Heart left ventricle (tissue), 16 donors: Measurements from ENCODE around the gene MYDGF. TPM values are rescaled to one million over a fixed set of nuclear protein-coding genes. Genes with fewer than 3 reads are reported as not detected.

Experiments used
- ATAC-seq, 4 donors: fragments of 200-7000 bp; cut with Tn5 transposase; one replicate each; pipeline ENCODE4 v1.9.1; 2020 to 2022; ENCODE audit warnings: moderate library complexity in 4 of 4, mild to moderate bottlenecking in 3 of 4, moderate number of reproducible peaks in 1 of 4
- DNase-seq, 5 donors: peaks; one replicate each; pipeline ENCODE4 v3.0.0-alpha.2; 2020
- H3K27ac ChIP-seq, 12 donors: fragments of 200-600 bp; sonication (generic) in 4 of 12; one replicate each; pipeline versions ENCODE4 v1.5.0 to v1.8.0; 2016 to 2022; ENCODE audit warnings: mild to moderate bottlenecking in 2 of 12
- H3K27me3 ChIP-seq, 9 donors: fragments of 200-600 bp; sonication (generic) in 2 of 9; one replicate each; pipeline versions ENCODE4 v1.5.1 to v1.8.0; 2016 to 2022; ENCODE audit warnings: mild to moderate bottlenecking in 3 of 9
- H3K36me3 ChIP-seq, 9 donors: fragments of 200-600 bp; sonication (generic) in 2 of 9; one replicate each; pipeline versions ENCODE4 v1.5.0 to v1.8.0; 2018 to 2022; ENCODE audit warnings: mild to moderate bottlenecking in 2 of 9
- H3K4me1 ChIP-seq, 12 donors: fragments of 200-600 bp; sonication (generic) in 4 of 12; one replicate each; pipeline versions ENCODE4 v1.5.0 to v1.8.0; 2016 to 2022; ENCODE audit warnings: mild to moderate bottlenecking in 3 of 12
- H3K4me3 ChIP-seq, 12 donors: fragments of 200-600 bp; sonication (generic) in 4 of 12; one replicate each; pipeline versions ENCODE4 v1.5.0 to v1.8.0; 2017 to 2022; ENCODE audit warnings: mild to moderate bottlenecking in 9 of 12, moderate library complexity in 4 of 12
- H3K9me3 ChIP-seq, 12 donors: fragments of 200-600 bp; sonication (generic) in 4 of 12; one replicate each; pipeline versions ENCODE4 v1.5.0 to v1.8.0; 2016 to 2022; ENCODE audit warnings: mild to moderate bottlenecking in 1 of 12
- POLR2A ChIP-seq, 2 donors: fragments of 450-650 bp; IDR thresholded peaks; one replicate each; pipeline ENCODE4 v1.6.1; 2017; ENCODE audit warnings: antibody characterized with exemption in 2 of 2, mild to moderate bottlenecking in 2 of 2, moderate library complexity in 2 of 2
- WGBS, 4 donors: extraction: QIAGEN DNeasy Blood & Tissue Kit in 2 of 4; methylation state at CpG; one replicate each; pipeline versions ENCODE4 v1.1.5 to v1.1.7; 2013 to 2018; 5-methylcytosine and 5-hydroxymethylcytosine counted together
- intact Hi-C, 10 donors: fragments of 100-400 bp; cut with DNase I; formaldehyde crosslinking; loops; one replicate each; pipeline versions ENCODE4 v1.11.1 to v1.14.2; 2022
- polyA plus RNA-seq, 2 donors: library from polyadenylated mRNA; stranded (reverse); fragments of 200-250 nt; gene quantifications; one replicate each; pipeline ENCODE4 v1.2.3, GENCODE V29; 2013
- total RNA-seq, 9 donors: library from RNA; depleted of rRNA in 2 of 9; stranded (reverse); fragments of >200 nt in 2 of 9; fragmentation: NEBNext Ultra II Directional in 3 of 9; extraction: Animal tissue kit (Norgen Biotek cat#: 25700) in 3 of 9; gene quantifications; one replicate each; pipeline versions ENCODE4 v1.1.0 to v1.2.4, GENCODE V29; 2016 to 2023
- TF ChIP-seq, protein P1 (sequence below), 12 donors: fragments of 200-600 bp; sonication (generic) in 4 of 12; IDR thresholded peaks; one replicate each; pipeline versions ENCODE4 v1.5.0 to v1.8.0; 2018 to 2022; ENCODE audit warnings: antibody characterized with exemption in 12 of 12, mild to moderate bottlenecking in 5 of 12
- donor health status: ischemic (EF 13 %, LVEDD 7.1; RV severe dilation, severe dysfunction).
- donor health status: healthy with polysubstance abuse.
- donor health status: DM: no; HTN: yes; CAD: no.
- donor health status: DM: no; HTN: no; CAD: no.
- donor health status: ischemic (EF 25% LVEDD 6.9; RV normal size, moderate dysfunction).
- donor health status: ischemic (EF 25% LVEDD 5.7; RV mildly dilated, moderate dysfunction).
- donor health status: healthy.
- donor health status: DM: yes; HTN: yes; CAD: no.
- donor health status: ischemic (EF 35%, LVEDD 5.7; RV mildly dilated, moderate dysfunction).
- donor health status: nonischemic (EF 11% LVEDD 7.7; RV severe dilation, severe dysfunction).
- donor health status: DM: yes; HTN: yes; CAD: no.
- donor health status: PGD.
- donor health status: ischemic (EF 29% LVEDD 5.4; RV normal size, mild dysfunction).
- donor health status: nonischemic (EF 23%, LVEDD 6.1; RV moderate dilation, normal function).

Gene MYDGF
- total and polyA plus RNA-seq, 11 donors = 19.1 to 201 (median 25.8) TPM

DNA sequence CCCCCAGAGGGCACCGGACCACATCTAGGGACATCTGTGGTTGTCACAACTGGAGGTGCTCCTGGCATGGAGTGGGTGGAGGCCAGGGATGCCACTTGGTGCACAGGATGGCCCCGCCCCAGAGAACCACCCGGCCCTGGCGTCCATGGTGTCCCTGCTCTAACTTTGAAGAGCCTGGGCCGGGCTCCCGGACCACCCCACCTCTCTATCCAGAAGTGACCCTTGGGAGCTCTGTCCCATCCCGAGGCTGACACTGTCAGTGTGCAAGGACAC, 22.9 kb upstream of the MYDGF start:
- ATAC-seq (no peak), DNase-seq (no peak)
- WGBS, 4 donors = 86 to 93% (median 89%) methylated on average over 2 to 7 of the region's 7 CpGs
- peak overlapping the region in 1 of 12 donors; percentile 69 for H3K27ac ChIP-seq
- H3K9me3 ChIP-seq = no peaks in the 10 kb centered on the region
- intact Hi-C loops = no loop called here
- no peak overlapping the region for H3K4me3 ChIP-seq
- peaks cover 0 to 43% (median 11%) of the 10 kb centered on the region in 12 donors for H3K4me1 ChIP-seq
- H3K27me3 ChIP-seq = no peaks in the 10 kb centered on the region
- H3K36me3 ChIP-seq = peaks cover 9 to 99% (median 95%) of the 10 kb centered on the region in 9 donors
- TF ChIP-seq, protein P1, sequence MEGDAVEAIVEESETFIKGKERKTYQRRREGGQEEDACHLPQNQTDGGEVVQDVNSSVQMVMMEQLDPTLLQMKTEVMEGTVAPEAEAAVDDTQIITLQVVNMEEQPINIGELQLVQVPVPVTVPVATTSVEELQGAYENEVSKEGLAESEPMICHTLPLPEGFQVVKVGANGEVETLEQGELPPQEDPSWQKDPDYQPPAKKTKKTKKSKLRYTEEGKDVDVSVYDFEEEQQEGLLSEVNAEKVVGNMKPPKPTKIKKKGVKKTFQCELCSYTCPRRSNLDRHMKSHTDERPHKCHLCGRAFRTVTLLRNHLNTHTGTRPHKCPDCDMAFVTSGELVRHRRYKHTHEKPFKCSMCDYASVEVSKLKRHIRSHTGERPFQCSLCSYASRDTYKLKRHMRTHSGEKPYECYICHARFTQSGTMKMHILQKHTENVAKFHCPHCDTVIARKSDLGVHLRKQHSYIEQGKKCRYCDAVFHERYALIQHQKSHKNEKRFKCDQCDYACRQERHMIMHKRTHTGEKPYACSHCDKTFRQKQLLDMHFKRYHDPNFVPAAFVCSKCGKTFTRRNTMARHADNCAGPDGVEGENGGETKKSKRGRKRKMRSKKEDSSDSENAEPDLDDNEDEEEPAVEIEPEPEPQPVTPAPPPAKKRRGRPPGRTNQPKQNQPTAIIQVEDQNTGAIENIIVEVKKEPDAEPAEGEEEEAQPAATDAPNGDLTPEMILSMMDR (IDR thresholded peaks at IDR 0.05) = no peak
- no peak for TF ChIP-seq POLR2A (IDR thresholded peaks at IDR 0.05)

DNA sequence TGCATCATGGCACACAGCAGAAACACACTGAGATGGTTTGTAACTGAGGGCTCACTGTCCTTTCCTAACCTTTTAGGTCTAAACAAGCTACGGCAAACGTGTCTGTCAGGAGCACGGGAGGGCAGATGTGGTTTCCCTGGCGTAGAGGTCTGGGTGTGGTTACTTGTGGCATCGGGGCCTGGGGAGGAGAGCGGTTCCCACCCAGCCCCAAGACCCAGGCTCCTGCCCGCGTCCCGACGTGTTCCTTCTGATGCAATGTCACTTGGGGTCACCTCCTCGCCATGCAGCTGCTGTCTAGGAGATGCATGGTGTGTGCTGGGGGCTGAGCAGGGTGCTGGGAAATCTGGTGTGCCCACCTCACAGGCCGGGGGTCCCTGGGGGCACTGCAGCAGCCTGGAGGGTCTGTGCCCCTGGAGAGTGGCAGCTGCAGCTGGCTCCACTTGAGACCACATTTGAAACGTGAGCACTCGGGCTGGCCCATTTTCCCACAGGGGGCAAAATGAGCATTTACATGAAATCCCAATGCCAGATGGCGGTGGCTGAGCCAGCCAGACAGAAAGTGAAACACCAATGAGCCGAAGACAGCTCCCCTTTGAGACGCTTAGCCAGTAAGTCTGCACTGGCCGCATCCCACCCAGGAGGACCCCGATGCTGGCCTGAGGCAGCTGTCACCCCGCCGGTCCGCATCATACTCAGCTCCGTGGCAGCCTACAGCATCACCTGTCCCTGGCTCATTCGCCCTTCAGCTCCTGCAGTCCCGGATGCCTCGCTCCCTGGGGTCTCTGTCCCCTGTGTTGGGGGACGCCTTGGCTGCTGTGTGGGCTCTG, 22.3 kb upstream of the MYDGF start:
- TF ChIP-seq POLR2A (IDR thresholded peaks at IDR 0.05) = no peak
- TF ChIP-seq, protein P1 (IDR thresholded peaks at IDR 0.05) = no peak
- Histone ChIP-seq H3K27me3 (no peaks in the 10 kb centered on the region), H3K4me3 (no peak overlapping the region), H3K4me1 (peaks cover 0 to 43% (median 11%) of the 10 kb centered on the region in 12 donors), H3K36me3 (peaks cover 9 to 99% (median 96%) of the 10 kb centered on the region in 9 donors), H3K27ac (no peak overlapping the region), H3K9me3 (no peaks in the 10 kb centered on the region)
- intact Hi-C loops = no loop called here
- ATAC-seq (no peak), DNase-seq (peak in 1 of 5 donors; percentile 15)
- WGBS, 4 donors = 89 to 95% (median 91%) methylated on average over 16 to 27 of the region's 27 CpGs

DNA sequence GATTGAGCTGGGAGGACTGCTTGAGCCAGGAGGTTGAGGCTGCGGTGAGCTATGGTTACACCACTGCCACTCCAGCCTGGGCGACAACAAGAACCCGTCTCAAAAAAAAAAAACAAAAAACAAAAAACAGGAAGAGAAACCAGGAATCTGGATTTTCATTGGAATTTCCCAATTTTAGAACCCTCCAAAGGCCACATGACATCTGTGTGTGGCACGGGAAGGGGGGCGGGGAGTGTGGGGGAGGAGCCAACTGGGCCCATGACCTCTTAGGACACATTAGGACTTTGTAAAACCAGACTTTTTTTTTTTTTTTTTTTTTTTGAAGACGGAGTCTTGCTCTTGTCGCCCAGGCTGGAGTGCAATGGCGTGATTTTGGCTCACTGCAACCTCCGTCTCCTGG, 21.2 kb upstream of the MYDGF start:
- 87 to 93% (median 89%) methylated on average over 9 of the region's 9 CpGs for WGBS, 4 donors
- peaks cover 9 to 99% (median 96%) of the 10 kb centered on the region in 9 donors for H3K36me3 ChIP-seq

DNA sequence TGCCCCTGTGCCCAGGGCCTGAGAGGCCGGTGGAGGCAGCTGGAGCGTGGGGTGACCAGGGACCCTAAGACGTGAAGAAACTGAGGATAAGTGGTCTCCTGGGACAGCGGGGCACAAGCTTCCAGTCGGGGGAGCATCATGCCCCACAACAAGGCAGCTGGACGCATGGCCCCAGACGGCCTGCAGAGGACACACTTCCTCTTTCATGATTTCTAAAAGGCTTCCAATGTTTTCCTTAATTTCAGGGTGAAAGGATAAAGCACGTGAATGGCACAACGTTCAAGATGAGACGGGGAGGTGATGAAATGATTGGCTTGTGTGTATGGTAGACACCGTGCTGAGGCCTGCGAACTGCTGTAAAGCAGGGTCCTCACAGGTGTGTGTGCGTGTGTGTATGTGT, 20.2 kb upstream of the MYDGF start:
- WGBS, 4 donors = 84 to 90% (median 85%) methylated on average over 13 of the region's 13 CpGs
- TF ChIP-seq, protein P1 (IDR thresholded peaks at IDR 0.05) = no peak
- no peak for TF ChIP-seq POLR2A (IDR thresholded peaks at IDR 0.05)
- intact Hi-C loops = no loop called here
- H3K9me3 ChIP-seq = no peaks in the 10 kb centered on the region
- no peak for DNase-seq
- no peak for ATAC-seq
- H3K36me3 ChIP-seq = peaks cover 9 to 99% (median 95%) of the 10 kb centered on the region in 9 donors
- H3K27me3 ChIP-seq = no peaks in the 10 kb centered on the region
- H3K27ac ChIP-seq = peak overlapping the region in 1 of 12 donors; percentile 75
- H3K4me1 ChIP-seq = peaks cover 0 to 43% (median 9%) of the 10 kb centered on the region in 12 donors
- H3K4me3 ChIP-seq = no peak overlapping the region

More for the DNA sequence above, 21.2 kb upstream of the MYDGF start:
- Histone ChIP-seq H3K27ac (peak overlapping the region in 1 of 12 donors; percentile 75), H3K27me3 (no peaks in the 10 kb centered on the region), H3K4me1 (peaks cover 0 to 43% (median 11%) of the 10 kb centered on the region in 12 donors), H3K9me3 (no peaks in the 10 kb centered on the region), H3K4me3 (no peak overlapping the region)
- intact Hi-C loops = no loop called here
- peak in 1 of 5 donors; percentile 28 for DNase-seq
- ATAC-seq = no peak
- no peak for TF ChIP-seq POLR2A (IDR thresholded peaks at IDR 0.05)
- TF ChIP-seq, protein P1 (IDR thresholded peaks at IDR 0.05) = no peak
